Smooth muscle cell (in vitro differentiated cells): ENCODE measurements around the gene SULT4A1. TPM values are rescaled to one million over a fixed set of nuclear protein-coding genes. Genes with fewer than 3 reads are reported as not detected.

Source experiments
- DNase-seq: peaks from one replicate; lab custom pipeline; 2025; ENCODE audit not compliant: unreplicated experiment; lab: John Stamatoyannopoulos, UW
- H2AFZ ChIP-seq: fragments of 200-600 bp; sonication (generic); 2 replicates; pipeline ENCODE4 v1.6.0; 2016; ENCODE audit warnings: antibody characterized with exemption, low read depth, mild to moderate bottlenecking
- H3F3A ChIP-seq: fragments of 200-600 bp; sonication (generic); 2 replicates; pipeline ENCODE4 v1.6.0; 2017; ENCODE audit warnings: antibody characterized with exemption, low read depth
- H3K27ac ChIP-seq: fragments of 200-600 bp; sonication (generic); 2 replicates; pipeline ENCODE4 v1.5.1; 2016; ENCODE audit warnings: low read depth, mild to moderate bottlenecking
- H3K27me3 ChIP-seq: fragments of 200-600 bp; sonication (generic); 2 replicates; pipeline ENCODE4 v1.6.1; 2016; ENCODE audit warnings: low read depth, mild to moderate bottlenecking
- H3K36me3 ChIP-seq: fragments of 200-600 bp; sonication (generic); 2 replicates; pipeline ENCODE4 v1.5.1; 2016; ENCODE audit warnings: low read depth
- H3K4me1 ChIP-seq: fragments of 200-600 bp; sonication (generic); 2 replicates; pipeline ENCODE4 v1.5.1; 2016; ENCODE audit warnings: low read depth
- H3K4me2 ChIP-seq: fragments of 200-600 bp; sonication (generic); 2 replicates; pipeline ENCODE4 v1.6.0; 2016; ENCODE audit warnings: mild to moderate bottlenecking
- H3K4me3 ChIP-seq: fragments of 200-600 bp; sonication (generic); 2 replicates; pipeline ENCODE4 v1.5.1; 2016; ENCODE audit warnings: mild to moderate bottlenecking
- H3K79me2 ChIP-seq: fragments of 200-600 bp; sonication (generic); 2 replicates; pipeline ENCODE4 v1.6.0; 2016; ENCODE audit warnings: low read depth, mild to moderate bottlenecking
- H3K9ac ChIP-seq: fragments of 200-600 bp; sonication (generic); 2 replicates; pipeline ENCODE4 v1.6.0; 2016; ENCODE audit warnings: low read depth
- H3K9me3 ChIP-seq: fragments of 200-600 bp; sonication (generic); replicated peaks from 2 replicates; pipeline ENCODE4 v1.5.1; 2016; ENCODE audit warnings: low read depth
- H4K20me1 ChIP-seq: fragments of 200-600 bp; sonication (generic); 2 replicates; pipeline ENCODE4 v1.6.0; 2016; ENCODE audit warnings: low read depth
- WGBS: methylation state at CpG from one replicate; pipeline ENCODE4 v1.1.7; 2016; ENCODE audit warnings: low lambda C conversion rate; 5-methylcytosine and 5-hydroxymethylcytosine counted together
- polyA plus RNA-seq: library from polyadenylated mRNA; unstranded; fragments of >200 nt; fragmentation: Nextera tagmentation; extraction: Ambion mirVana; gene quantifications from 2 replicates; pipeline ENCODE4 v1.2.1, GENCODE V29; 2016
- total RNA-seq: library from RNA; depleted of rRNA; stranded (reverse); fragments of >200 nt; gene quantifications from 2 replicates; pipeline ENCODE4 v1.2.3, GENCODE V29; 2014
- TF ChIP-seq, protein P1 (sequence below): fragments of 200-600 bp; sonication (generic); IDR thresholded peaks from 2 replicates; pipeline ENCODE4 v1.5.1; 2017; ENCODE audit warnings: borderline replicate concordance, mild to moderate bottlenecking, antibody characterized with exemption; ENCODE audit not compliant: insufficient read depth, poor library complexity, severe bottlenecking

Gene SULT4A1
- total and polyA plus RNA-seq, 2 experiments from 2014 or later = 2.7 to 4.9 TPM

GRCh38 chr22:43853328-43853931 is 8.9 kb downstream of the SULT4A1 start:
- peaks cover 2% of the 10 kb centered on the region for H3K79me2 ChIP-seq
- H2AFZ ChIP-seq = no peak overlapping the region
- H3K9me3 ChIP-seq = no peaks in the 10 kb centered on the region
- WGBS = 91% methylated on average over 10 of the region's 10 CpGs
- TF ChIP-seq, protein P1, sequence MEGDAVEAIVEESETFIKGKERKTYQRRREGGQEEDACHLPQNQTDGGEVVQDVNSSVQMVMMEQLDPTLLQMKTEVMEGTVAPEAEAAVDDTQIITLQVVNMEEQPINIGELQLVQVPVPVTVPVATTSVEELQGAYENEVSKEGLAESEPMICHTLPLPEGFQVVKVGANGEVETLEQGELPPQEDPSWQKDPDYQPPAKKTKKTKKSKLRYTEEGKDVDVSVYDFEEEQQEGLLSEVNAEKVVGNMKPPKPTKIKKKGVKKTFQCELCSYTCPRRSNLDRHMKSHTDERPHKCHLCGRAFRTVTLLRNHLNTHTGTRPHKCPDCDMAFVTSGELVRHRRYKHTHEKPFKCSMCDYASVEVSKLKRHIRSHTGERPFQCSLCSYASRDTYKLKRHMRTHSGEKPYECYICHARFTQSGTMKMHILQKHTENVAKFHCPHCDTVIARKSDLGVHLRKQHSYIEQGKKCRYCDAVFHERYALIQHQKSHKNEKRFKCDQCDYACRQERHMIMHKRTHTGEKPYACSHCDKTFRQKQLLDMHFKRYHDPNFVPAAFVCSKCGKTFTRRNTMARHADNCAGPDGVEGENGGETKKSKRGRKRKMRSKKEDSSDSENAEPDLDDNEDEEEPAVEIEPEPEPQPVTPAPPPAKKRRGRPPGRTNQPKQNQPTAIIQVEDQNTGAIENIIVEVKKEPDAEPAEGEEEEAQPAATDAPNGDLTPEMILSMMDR = no peak
- no peaks in the 10 kb centered on the region for H3K4me1 ChIP-seq
- no peaks in the 10 kb centered on the region for H3K36me3 ChIP-seq
- H3F3A ChIP-seq = no peaks in the 10 kb centered on the region
- peaks cover 60% of the 10 kb centered on the region for H4K20me1 ChIP-seq
- no peak overlapping the region for H3K4me2 ChIP-seq
- no peak overlapping the region for H3K4me3 ChIP-seq
- no peaks in the 10 kb centered on the region for H3K27me3 ChIP-seq
- no peak overlapping the region for H3K27ac ChIP-seq
- DNase-seq = no peak
- H3K9ac ChIP-seq = no peak overlapping the region

- Histone ChIP-seq H3K36me3 (no peaks in the 10 kb centered on the region), H4K20me1 (peaks cover 66% of the 10 kb centered on the region), H3K27ac (no peak overlapping the region), H3K4me3 (no peak overlapping the region), H3K4me1 (no peaks in the 10 kb centered on the region), H3K4me2 (no peak overlapping the region), H3K79me2 (peaks cover 4% of the 10 kb centered on the region), H3K9ac (no peak overlapping the region), H3K27me3 (no peaks in the 10 kb centered on the region), H2AFZ (no peak overlapping the region), H3K9me3 (no peaks in the 10 kb centered on the region), H3F3A (no peaks in the 10 kb centered on the region)
- 90% methylated on average over 19 of the region's 19 CpGs for WGBS
- DNase-seq = no peak
- TF ChIP-seq, protein P1 = no peak
These were observed 9.6 kb downstream of the SULT4A1 start for GRCh38 chr22:43852573-43853327.

- Histone ChIP-seq H3F3A (no peaks in the 10 kb centered on the region), H3K4me1 (no peaks in the 10 kb centered on the region), H3K27ac (no peak overlapping the region), H3K9me3 (no peaks in the 10 kb centered on the region), H2AFZ (no peak overlapping the region), H3K9ac (no peak overlapping the region), H3K36me3 (no peaks in the 10 kb centered on the region), H4K20me1 (peaks cover 73% of the 10 kb centered on the region), H3K4me2 (no peak overlapping the region), H3K79me2 (peaks cover 4% of the 10 kb centered on the region), H3K4me3 (no peak overlapping the region), H3K27me3 (no peaks in the 10 kb centered on the region)
- 84% methylated on average over 3 of the region's 3 CpGs for WGBS
- DNase-seq = no peak
- TF ChIP-seq, protein P1 = no peak
These were observed 10.4 kb downstream of the SULT4A1 start for GRCh38 chr22:43851979-43852307.
